Measurements from ENCODE around the gene SOS1. TPM values are rescaled to one million over a fixed set of nuclear protein-coding genes. Genes with fewer than 3 reads are reported as not detected.
"Not testable (repeated sequence)": the region's sequence is repeated elsewhere in the genome, so short reads cannot be mapped to it uniquely, and the experiment has no call there.

SOS1 gene
- polyA plus RNA-seq, 4 donors: 37.3 to 62.9 (median 53.0) TPM

DNA sequence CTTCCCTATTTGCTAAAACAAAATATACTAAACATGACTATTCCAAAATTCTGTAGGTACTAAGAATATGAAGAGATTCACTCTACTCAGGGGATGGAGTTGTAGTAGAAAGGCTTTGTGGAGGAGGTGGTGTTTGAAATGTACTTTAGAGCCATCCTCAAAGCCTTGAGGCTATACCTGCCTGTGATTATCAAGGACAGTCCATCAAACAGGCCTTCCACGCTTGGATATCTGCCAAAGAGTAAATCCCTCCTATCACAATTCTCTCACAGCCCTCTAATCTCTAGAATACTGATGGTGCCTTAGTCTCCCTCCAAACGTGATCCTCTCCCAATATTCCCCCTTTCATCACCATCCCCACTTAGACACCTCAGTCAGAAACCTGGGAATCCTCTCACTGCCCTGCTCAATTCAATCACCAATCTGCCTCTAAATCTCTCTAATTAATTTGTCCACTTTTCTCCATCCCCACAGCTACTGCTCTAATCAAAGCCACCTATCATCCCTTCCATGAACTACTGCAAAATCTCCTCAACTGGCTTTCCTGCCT lies 13.1 kb downstream of the SOS1 start:
- DNase-seq (ENCODE audit: low read depth in 4 of 4, low spot score in 2 of 4): no peak

DNA sequence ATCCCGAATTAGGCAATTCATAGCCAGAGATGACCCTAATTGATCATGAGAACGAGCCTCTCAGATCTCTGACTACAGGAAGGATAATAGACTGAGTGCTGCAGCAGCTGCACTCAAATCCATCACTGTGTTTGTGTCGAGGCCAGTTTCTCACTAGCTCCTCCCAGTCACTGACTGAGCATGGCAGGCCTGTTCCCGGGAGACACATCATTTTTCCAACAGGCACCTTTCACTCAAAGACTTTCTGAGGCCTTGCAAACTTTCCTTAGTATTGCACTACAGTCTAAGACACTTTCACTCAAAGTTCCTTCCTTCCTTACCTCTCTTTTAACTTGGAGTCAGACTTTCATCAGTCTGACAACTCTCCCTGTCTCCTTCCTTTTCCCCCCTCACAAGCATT lies 13.7 kb downstream of the SOS1 start:
- no peak for DNase-seq (ENCODE audit: low read depth in 4 of 4, low spot score in 2 of 4)

DNA sequence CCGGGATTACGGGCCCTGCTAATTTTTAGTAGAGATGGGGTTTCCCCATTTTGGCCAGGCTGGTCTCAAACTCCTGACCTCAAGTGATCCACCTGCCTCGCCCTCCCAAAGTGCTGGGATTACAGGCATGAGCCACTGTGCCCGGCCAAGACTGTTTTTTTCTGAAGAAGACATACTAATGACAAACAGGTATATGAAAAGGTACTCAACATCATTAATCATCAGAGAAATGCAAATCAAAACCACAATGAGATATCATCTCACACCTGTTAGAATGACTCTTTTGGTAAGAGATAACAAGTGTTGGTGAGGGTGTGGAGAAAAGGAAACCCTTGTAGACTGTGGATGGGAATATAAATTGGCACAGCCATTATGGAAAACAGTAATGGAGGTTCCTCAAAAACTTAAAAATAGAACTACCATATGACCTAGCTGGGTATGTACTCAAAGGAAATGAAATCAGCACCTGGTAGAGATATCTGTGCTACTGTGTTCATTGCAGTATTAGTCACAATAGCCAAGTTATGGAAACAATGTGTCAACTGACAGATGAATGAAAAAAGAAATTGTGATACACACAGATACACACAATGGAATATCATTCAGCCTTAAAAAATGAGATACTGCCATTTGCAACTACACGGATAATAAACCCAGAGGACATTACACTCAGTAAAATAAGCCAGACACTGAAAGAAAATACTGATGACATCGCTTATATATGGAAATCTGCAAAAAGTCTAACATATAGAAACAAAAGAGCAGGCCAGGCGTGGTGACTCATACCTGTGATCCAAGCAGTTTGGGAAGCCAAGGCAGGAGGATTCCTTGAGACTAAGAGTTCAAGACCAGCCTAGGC lies 20.8 kb downstream of the SOS1 start:
- no peak for DNase-seq (ENCODE audit: low read depth in 4 of 4, low spot score in 2 of 4)

DNA sequence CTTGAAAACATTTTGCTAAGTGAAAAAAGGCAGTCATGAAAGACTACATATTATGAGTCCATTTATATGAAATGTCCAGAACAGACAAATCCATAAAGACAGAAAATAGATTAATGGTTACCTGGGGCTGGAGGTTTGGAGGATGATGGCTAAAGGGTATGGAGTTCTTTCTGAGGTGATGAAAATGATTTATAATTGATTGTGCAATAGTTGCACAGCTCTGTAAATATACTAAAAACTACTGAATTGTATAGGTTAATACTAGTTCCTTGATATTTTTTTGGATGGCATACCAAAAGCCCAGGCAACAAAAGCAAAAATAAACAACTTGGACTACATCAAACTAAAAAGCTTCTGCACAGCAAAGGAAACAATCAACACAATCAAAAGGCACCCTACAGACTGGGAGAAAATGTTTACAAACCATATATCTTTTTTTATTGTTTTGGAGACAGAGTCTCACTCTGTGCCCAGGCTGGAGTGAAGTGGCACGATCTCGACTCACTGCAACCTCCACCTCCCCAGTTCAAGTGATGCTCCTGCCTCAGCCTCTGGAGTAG lies 21.5 kb downstream of the SOS1 start:
- DNase-seq (ENCODE audit: low read depth in 4 of 4, low spot score in 2 of 4): no peak

DNA sequence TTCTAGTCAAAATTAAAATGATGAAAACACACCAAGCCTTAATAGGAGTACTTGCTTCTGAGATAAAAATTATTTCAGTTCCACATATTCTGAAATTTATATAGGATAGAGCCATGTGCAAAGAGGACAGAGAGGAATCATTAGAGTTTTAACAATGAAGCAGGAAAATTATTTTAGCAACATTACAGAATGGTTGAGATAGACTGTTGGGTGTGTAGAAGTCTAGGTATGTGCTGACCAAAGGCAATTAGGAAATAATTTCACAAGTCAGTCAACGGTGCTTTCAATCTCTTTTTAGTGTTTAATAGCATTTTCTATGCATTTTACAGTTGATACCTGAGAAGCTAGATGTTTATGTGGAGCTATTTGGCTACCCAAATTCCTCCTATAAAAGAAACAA lies 25.2 kb downstream of the SOS1 start:
- no peak for DNase-seq (ENCODE audit: low read depth in 4 of 4, low spot score in 2 of 4)

DNA sequence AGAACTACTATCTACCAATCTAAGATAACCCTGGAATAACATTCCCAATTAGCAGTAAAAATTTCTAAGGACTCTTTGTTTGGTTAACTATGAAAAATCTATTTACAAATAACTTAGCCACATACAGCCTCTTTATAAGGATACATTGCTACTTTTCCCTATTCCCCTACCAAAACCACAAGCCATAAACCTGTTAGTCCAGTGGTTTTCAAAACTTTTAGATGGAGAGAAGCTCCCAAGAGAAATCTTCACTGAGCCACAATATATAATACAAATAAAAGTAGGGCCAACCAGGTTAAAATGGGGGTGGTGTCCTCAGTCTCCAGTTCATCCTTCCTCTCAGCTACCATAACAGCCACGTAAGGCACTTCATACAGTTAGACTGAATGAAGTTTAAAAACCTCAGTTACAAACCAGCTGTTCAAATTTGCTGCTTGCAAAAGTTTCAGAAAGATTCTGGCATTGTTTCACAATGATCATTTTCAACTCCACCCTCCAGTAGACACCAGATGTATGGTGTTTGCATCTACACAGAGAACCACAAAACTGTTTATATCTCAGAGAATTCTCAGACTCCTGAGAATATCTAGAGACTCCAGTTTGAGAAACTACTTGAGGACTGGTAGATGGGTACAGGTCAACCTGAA lies 26.0 kb downstream of the SOS1 start:
- DNase-seq (ENCODE audit: low read depth in 4 of 4, low spot score in 2 of 4): no peak

DNA sequence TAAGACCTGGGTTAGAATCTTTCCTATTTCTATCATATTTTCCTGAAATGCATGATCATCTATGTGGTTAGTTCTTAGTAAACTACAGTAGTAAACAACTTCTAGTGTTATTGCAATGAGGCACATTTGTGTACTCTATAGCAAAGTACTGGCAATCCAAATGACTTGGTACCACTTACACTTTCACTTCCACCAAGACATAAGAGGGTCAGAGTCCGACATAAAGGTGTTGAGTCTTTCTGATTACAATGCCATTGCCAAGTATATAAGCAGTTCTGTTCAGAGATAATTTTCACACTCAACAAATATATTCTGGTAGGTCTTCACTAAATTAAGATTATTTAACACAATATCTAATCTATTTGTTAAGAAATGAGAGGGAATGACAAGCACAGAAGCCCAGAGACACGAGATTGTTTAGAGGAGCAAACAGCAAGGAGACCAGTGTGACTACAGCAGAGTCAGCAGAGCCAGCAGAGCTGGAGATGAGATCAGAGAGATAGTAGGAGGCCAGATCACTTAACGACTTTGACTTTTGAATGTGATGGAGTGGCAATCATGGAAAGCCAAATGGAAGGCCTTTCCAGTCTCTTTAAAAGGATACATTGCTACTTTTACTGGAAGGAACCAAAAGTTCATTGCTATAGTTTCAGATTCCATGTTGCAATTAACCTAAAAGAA lies 27.5 kb downstream of the SOS1 start:
- DNase-seq (ENCODE audit: low read depth in 4 of 4, low spot score in 2 of 4): no peak

DNA sequence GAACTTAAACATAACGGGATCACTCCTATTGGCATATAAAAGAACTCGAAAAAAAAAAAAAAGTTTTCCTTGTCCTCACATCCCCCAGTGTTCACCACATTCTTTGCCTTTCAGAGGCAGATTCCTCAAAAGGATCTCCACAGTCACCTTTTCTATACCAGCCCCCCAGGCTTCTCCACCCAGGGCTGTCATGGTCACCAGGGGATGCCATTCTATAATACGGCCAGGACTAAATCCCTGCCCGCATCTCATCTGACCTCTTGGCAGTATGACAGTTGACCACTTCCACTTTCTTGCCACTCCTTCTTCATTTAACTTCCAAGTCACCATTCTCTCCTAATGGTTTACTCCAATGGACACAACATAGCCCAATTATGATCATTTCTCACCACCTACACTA lies 29.3 kb downstream of the SOS1 start:
- DNase-seq (ENCODE audit: low read depth in 4 of 4, low spot score in 2 of 4): no peak

DNA sequence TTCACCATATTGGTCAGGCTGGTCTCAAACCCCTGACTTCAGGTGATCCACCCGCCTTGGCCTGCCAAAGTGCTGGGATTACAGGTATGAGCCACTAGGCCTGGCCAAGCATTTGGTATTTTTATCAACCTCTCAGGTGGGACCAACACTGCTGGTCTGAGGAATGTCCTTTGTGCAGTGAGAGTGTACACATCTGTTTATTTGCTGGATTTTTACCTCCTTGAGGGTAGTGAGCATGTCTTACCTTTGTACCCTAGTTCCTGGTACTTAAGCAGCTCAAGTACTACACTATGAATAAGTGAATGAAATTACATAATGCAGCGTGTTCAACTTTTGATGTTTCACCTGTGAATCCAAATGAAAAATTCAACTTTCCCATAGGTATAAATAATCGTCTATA lies 29.8 kb downstream of the SOS1 start:
- DNase-seq (ENCODE audit: low read depth in 4 of 4, low spot score in 2 of 4): no peak

DNA sequence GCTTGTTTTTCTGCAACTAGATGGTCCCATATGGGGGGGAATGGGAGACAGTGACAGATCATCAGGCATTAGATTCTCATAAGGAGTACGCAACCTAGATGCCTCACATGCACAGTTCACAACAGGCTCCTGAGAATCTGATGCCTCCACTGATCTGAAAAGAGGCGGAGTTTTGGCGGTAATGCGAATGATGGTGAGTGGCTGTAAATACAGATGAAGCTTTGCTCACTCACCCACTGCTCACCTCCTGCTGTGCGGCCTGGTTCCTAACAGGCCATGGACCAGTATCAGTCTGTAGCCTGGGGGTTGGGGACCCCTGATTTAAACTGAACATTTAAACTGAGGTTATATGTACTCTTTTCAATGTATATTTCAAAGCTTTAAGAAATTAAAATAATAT lies 40.7 kb downstream of the SOS1 start:
- DNase-seq (ENCODE audit: low read depth in 4 of 4, low spot score in 2 of 4): no peak

DNA sequence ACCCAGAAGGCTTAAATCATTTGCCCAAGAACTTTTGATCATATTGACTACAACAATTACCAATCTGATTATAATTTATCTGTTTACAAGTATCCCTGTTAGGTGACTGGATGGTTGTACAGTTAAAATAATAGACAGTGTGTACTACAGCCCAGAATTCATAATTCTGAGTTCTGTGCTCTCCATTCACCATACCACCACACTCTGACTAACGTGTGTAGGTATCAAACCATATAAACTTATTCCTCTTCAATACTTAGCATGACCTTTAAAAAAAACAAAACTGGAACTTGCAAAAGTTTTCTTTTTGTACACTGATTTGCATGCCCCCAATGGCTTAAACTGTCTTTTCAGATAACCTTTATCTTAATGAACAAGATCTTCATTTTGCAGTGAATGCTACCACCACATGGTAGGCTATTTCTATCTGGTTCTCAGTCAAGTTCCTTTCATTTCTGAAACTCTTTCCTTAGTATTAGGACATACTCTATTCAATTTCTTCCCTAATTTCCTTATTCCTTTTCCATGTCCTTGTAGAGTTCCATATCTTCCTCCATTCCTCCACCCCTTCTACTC lies 50.9 kb downstream of the SOS1 start:
- no peak for DNase-seq (ENCODE audit: low read depth in 4 of 4, low spot score in 2 of 4)

DNA sequence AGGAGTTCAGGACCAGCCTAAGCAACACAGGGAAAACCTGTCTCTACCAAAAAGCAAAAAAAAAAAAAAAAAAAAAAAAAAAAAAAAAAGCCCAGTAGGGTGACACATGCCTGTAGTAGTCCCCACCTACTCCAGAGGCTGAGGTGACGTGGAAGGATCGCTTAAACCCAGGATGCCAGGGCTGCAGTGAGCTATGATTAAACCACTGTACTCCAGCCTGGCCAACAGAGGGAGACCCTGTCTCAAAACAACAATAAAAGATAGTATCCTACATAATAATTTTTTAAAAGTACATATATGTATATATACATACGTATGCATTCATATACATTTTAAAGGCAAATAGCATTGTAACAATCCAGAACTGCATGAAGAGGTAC lies 51.7 kb downstream of the SOS1 start:
- no peak for DNase-seq (ENCODE audit: low read depth in 4 of 4, low spot score in 2 of 4)

DNA sequence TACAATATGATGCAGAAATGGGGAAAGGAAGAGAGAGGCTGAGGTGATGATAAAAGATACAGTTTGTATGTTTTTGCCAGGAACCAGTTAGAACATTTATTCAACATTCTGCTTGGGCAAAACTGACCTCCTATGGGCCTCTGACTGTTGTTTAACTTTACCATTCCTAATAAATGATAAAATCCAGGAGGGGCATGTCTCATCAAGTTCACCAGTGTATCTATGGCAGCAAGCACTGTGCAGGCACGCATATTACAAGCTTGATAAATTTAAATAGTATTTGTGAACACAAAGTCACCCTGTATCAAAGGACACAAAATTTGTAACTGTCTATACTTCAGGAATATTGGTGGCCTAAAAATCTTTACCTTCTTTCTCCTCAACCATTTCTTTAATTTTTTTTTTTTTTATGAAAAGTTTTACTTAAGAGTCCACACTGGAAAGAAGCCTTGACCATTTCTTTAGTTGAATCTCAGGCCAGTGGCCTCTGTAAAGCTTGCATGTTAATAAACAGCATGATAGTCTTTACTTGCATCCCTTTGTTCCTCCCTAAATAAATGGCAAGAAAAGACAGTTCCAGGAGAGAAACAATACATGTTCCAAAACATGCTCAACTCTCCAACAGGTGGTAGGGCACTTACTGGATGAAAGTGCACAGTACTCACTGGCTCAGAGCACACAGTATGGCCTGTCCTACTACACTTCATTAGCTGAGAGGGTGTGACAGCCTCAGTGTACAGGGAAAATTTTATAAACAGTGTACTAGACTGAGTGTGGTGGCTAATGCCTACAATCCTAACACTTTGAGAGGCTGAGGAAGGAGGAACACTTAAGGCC lies 52.3 kb downstream of the SOS1 start:
- no peak for DNase-seq (ENCODE audit: low read depth in 4 of 4, low spot score in 2 of 4)

DNA sequence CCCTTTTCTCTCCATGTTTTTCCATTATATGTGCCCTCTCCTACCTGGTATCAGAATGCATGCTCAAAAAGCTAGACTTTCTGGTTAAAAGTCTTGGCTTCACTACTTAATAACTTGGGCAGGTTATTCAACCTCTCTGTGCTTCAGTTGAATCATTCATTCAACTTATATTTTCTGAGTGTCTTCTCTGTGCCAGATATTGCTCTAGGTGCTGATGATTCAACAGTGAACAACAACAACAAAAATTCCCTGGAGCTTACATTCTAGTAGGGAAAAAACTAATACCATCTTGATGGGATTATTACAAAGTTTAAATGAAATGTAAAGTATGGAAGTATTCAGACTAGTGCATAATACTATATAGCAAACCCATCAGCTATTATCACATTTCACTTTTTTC lies 55.2 kb downstream of the SOS1 start:
- DNase-seq (ENCODE audit: low read depth in 4 of 4, low spot score in 2 of 4): no peak

DNA sequence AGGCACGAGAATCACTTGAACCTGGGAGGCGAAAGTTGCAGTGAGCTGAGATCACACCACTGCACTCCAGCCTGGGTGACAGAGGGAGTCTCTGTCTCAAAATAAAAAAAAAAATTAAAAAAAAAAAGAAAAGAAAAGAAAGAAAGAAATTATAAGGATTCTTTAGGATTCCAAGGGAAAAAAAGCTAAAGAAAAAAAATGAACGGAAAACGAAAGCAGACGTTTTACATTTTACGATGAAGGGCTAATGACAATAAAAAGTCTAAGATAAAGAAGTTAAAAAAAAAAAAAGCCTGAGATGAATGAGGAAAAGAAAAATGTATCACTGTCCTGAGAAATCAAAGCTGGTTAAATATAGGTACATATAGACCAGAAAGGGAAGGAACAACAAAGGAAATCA lies 58.5 kb downstream of the SOS1 start:
- DNase-seq (ENCODE audit: low read depth in 4 of 4, low spot score in 2 of 4): no peak

DNA sequence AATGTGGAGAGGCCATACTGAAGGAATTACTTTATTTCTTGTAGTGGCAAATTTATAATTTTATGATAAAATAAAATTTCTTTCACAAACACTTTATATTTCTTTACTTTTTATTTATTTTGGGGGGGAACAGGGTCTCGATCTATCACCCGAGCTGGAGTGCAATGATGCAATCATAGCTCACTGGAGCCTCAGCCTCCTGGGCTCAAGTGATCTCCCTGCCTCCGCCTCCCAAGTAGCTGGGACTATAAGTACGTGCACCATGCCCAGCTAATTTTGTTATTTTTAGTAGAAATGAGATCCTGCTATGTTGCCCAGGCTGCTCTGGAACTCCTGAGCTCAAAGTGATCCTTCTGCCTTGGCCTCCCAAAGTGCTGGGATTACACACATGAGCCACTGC lies 59.6 kb downstream of the SOS1 start:
- DNase-seq (ENCODE audit: low read depth in 4 of 4, low spot score in 2 of 4): no peak

DNA sequence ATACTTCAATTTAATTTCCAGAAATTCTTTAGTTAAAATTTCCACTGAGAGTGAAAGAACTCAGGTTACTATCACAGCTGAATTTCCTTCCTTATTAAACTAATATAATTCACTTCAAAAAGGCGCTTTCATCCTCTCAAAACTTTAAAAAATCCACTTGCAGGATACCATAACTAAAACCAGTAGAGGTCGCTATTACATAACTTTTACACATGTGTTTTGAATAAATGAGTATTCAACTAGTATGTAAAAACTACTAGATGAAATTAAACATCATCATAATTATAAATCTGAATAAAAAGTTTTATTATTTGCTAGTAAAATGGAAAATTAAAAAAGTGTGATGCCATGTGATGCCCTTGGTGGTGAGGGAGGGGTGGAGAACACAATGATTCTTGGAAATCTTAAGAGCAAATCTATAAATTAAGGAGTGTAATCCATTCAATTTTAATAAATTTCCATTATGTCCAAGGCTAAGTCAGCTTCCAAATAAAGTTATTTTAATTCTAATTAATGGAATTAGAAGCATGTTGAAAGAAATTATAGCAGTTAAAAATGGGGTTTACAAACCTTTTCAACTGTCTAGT lies 61.4 kb downstream of the SOS1 start:
- peak; percentile 11 to 34 (median 26) for DNase-seq (ENCODE audit: low read depth in 4 of 4, low spot score in 2 of 4)

DNA sequence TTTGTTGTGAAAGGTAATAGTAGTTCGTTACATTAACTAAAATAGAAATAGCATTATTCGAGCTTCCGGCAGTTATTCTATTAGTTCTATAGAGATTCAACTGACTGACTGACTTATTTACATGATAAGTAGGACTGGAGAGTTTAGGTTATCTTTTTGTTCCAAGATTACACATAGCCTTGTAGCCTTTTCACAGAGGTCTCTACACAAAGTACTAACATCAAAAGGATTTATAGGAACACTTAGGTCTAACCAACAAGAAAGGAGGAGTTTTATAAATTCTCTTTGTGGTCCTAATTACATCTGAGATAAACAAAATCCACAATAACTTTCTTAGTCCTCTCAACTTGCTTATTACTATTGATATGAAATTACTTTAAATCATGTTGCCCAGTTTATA lies 62.8 kb downstream of the SOS1 start:
- DNase-seq (ENCODE audit: low read depth in 4 of 4, low spot score in 2 of 4): no peak

DNA sequence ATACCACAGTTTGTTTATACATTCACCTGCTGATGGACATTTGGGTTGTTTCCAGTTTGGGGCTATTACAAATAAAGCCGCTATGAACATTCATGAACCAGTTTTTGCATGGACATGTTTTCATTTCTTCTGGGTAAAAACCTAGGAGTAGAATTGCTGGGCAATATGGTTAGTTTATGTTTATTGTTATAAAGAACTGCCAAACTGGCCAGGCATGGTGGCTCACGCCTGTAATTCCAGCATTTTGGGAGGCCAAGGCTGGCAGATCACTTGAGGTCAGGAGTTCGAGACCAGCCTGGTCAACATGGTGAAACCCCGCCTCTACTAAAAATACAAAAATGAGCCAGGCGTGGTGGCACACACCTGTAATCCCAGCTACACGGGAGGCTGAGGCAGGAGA lies 68.2 kb downstream of the SOS1 start:
- not testable (repeated sequence) for DNase-seq (ENCODE audit: low read depth in 4 of 4, low spot score in 2 of 4)

DNA sequence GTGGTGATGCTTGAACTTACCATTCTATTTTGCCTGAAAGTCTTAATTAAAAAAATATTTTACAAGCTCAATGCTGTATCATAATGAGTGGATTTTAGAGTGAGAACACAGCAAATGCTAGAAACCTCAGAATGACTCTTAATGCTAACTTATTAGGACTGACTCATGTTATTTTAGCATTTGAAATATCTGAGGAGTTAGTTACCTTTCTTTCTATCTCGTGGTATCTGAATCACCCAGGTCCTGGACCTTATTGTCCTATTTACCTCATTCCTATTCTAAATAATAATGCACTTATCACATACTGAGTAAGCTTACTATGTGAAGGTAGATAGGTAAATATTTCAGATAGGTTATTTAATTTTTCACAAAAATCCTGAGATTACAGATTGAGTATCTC lies 70.7 kb downstream of the SOS1 start:
- no peak for DNase-seq (ENCODE audit: low read depth in 4 of 4, low spot score in 2 of 4)
